HG02970 (cell line): ENCODE results near the gene CFAP100.

Source experiments
- ATAC-seq: cut with Tn5 transposase; IDR thresholded peaks from one replicate; pipeline ENCODE4 v1.9.1; 2021; ENCODE audit warnings: mild to moderate bottlenecking, moderate library complexity, moderate number of reproducible peaks; ENCODE audit not compliant: unreplicated experiment, low FRiP score

Gene CFAP100

DNA sequence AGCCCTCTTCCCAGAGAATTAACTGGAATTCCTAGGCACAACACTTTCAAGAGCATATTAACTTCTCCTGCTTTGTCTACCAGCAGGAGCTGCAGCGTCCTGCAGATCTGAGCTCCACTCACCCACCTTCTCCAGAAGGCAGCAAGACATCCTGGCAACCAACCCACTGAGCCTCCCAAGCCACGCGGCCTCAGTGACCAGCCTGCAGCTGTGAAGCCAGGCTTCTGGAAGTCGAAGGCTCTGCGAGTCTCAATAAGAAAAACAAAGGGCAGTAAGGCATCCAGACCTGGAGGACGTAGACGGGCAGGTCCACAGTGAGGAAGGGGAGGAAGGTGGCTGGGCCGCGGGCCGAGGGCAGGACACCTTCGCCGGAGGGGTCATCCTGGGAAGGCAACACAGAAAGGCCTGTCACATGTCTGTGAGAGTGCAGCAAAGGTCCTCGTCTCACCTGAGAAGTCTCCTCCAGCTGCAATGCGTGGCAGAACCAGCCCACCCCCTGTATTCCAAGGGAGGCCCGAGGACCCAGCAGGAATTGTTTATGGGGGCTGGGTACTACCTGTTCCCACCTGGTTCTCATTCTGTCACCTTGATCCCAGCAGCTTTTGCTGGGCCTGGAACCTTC lies 44.7 kb downstream of the CFAP100 start:
- ATAC-seq: no peak

DNA sequence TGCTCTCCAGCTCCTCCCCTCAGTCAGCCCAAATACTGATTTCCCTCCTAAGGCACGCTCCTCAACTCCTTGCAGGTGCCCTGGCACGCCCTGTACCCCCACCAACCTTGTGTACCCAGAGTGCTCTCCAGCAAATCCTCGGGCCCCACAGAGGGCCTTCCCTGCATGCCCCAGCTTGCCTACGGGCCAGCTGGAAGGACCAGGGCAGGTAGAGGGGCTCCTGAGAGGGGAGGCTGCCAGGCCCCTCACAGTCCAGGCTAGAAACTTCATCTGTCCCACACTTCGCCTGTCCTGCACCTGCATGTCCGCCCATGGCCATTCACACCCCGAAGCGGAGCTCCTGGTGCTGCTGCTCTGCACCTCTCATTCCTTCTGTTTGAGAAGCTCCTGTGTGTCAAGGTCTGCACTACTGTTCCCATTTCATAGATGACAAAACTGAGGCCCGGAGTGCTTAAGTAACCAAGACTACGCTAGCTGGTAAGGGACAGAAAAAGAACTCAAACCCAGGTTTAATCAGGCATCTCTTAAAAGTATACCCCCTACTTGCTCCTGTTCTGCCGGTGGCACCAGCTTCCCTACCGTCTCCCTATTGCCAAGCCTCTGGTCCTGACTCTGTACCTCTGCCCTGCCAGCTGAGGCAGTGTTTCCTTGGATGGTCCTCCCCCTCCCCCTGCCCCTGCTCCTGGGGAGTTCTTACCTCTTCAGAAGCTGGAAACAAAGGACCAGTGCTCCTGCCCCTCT lies 45.4 kb downstream of the CFAP100 start:
- no peak for ATAC-seq

DNA sequence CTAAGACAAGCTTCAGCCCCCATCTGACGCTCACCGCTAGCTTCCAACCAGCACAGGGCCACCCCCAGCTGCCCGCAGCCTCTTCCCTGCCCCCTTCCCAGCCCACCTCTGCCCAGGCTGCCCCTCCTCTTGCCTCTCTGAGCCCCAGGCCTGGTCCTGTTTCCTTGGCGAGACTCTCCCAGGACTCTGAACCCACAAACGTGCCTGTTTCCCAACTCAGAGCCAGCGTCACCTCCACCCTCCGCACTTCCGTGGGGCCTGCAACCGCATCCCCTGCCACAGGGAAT lies 45.9 kb downstream of the CFAP100 start:
- ATAC-seq: no peak

DNA sequence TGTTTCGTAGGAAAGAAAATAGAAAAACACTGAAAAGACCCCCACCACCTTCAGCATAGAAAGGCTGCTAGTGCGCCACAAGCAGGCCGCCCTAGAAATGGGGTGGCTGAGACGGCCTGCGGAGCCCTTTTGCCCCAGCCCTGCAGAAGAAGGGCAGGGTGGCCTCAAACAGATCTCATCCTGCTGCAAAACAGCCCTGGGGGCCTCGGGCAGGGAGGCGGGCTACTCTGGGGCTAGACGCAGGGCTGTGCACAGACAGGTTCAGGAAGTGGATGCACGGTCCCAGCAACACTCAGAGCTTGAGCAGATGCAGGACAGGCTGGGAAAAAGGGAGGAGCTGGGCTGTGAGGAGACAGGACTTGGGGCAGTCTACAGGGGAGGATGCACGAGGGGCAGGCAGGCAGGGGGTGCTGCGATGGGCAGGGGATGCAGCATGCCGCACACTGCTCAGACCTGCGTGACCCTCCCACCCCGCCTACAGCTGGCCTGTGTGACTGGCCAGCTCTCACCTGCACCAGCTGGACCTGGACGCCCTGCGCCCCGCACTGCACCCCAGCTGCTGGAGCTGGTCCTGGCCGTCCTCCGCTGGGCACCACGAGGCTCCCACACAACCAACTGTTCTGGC lies 46.7 kb downstream of the CFAP100 start:
- ATAC-seq: no peak

DNA sequence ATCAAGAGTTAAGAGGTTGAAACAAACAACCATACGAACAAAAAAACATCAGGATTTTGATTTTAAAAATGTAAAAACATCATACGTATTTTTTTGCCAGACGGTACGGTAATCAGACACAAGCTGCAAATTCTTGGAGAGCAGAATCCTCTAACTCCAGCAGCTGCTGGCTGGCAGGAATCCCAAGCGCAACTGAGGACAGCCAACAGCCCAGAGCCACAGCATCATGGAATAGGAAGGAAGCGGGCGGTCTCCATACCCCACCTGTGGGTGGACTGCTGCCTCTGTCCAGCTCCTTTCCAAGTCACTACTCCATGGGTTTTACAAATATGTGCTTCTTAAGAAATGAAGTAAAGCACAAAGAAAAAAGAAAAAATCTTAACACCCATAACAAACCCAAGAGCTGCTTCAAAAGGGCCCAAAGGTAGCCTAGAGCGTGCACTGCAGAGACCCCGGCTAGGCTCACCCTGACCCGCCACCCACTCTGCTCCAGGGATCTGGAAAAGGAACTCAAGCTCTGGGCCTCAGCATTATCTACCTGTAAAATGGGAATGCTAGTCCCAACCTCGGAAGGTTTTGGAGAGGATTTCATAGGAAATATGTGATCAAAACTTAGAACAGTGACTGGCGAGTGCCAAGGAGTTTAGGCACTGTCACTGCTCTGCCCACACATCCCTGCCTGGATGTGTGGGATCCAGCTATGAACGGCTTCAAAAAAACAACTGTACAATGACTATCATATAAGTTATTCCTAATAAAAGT lies 47.6 kb downstream of the CFAP100 start:
- ATAC-seq: no peak

DNA sequence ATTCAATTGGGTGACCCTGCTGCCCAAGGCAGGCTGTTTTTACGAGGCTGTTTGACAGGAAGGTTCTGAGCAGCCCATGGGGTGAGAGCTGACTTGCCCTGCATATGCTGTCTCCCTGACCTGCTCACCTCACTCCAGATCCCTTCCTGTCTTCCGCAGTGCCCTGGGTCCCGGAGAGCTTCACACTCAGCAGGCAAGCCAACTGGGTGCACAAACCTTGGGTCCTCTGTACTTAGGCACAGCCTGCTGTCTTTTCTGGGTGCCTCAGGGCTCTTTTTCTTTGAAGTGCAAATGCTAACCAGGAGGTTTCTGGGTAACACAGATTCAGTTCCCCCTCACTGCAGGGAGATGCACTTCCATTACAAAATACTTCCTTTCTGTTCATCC lies 48.1 kb downstream of the CFAP100 start:
- ATAC-seq: no peak

DNA sequence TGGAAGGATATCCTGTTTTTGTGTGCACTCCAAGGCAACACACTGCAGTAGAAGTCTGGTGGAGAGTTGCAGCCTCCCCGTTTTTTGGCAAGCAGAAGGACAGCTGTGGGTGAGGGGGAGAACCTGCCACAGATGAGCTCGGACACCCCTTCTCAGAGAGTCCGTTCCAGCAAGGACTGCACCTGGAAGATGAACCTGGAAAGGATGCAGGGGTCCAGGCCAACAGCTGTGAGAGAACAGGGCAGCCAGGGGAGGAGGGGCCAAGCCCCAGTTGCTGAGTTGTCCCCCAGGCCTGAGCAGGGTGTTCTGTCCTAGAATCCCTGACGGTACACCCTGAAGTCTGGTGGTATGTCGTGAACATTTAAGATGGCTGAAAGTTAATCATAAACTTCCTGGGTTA lies 50.8 kb downstream of the CFAP100 start:
- no peak for ATAC-seq

DNA sequence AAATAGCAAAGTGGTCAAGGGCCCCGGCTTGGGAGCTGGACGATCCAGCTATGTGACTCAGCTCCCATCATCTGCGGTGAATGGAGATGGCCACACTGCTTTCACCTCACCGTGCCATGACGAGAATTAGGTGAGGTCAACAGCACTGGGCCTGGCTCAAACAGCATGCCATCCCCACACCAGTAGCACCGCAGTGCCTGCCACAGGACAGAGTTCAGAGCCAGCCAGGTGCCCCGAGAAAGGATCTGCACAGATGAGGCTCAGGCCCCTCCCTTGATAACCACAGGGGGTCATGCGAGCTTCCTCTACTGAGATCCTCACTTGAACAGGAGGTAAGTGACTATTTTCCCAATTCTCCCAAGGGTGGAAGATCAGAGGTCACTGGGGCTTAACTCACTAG lies 51.6 kb downstream of the CFAP100 start:
- ATAC-seq: no peak

DNA sequence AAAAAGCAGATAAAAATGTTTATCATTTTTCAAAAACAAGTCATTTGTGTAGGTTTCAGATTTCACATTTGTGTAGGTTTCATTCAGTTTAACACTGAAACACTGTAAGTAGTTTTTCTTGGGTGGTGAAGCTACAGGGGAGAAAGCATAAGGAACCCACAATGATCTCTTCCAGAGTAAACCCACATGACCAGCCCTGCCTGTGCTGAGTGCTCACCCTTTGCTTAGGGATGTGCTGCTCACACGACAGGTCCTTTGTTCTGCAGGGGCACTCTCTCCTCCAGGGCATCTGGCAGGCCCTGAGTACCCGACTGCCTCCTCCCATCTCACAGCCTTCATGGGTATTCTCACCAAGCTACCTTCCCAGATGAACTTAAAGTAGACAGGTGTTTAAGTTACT lies 52.1 kb downstream of the CFAP100 start:
- no peak for ATAC-seq

DNA sequence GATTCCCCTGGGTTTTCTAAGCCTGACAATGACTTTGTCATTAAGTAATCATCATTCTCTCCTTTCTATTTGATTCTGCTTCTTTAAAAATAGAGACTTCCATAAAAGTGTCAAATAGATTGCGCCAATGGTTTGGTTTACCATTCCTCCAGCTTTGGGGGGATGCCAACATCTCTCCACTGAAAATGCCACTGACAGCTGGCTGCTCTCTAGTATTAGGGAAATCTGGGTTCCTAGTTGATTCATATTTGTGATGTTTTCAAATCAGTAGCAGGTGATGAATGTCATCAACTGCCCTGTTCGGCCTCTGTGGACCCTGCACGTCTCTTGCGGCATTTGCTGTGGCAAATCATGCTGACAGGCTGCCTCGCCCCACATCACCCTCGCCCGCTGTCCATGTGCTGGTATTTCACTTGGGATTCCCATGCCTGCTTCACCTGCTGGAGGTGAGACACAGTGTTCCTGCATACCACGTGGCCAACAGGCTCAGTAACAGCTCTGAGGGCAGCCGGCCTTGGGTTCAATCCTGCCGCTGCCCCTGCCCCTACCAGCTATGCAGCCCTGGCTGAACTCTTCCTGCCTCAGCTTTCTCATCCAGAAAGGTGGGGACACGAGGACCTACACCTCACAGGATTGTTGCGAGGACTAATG lies 52.9 kb downstream of the CFAP100 start:
- no peak for ATAC-seq

DNA sequence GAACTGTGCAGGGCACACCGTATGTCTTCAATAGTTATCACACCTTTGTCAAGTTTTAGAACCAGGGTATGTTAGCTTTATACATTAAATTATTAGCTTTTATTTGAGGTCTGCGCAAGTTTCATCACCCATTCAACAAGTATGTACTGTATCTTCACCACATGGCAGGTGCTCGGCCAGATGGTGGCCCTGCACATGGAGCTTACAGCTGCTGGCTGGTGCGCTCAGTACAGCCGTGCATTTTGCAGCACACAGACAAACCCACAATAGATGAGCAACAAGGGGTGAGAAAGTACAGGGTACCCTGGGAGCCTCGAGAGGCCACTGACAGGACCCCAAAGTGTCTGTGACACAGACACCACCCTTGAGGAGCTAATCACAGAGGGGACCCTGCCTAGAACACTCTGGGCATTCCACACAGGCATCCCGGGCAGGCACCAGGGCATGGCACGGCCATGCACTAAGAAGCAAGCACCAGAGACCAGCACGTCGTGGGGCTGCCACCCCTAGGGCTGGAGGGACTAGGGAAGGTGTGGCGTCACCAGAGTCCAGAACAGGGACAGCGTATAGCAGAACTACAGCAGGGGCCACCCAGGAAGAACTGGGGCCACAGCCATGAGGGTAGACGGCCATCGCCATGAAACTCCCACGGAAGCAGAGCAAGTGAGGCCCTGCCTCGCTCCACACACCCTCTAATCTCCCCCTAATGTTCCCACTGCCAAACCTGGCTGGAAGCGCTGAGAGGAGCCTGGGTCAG lies 53.6 kb downstream of the CFAP100 start:
- no peak for ATAC-seq

DNA sequence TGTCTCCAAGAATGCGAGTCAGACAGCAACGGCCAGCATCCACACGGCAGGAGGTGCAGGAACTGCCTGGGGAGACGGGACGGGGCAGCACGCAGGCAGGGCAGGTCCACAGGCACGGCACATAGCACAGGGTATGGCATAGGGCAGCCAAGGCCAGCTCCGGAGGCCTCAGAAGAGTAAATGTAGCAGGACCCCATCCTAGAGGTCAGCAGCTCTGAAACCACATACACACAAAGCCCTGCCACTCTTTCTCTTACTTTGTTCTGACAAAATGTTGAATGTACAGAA lies 54.1 kb downstream of the CFAP100 start:
- ATAC-seq: no peak

DNA sequence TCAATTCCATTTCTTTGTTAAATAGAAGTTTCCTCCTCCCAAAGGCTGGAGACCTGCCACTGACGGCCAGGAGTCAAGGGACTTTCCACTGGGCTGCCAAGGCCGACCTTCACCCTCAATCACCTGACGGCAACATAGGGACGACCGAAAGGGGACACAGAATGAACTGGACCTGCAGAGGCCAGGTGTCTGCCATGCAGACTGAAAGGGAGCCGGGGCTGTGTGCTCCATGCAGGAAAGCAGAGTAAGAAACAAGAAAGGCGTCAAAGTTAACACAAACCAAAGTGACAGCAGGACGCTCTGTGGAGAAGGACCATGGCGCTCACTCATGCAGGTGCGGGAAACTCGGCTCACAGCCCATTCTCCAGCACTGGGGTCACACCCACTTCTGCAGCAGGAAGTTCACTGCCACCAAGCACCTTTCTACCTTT lies 54.9 kb downstream of the CFAP100 start:
- no peak for ATAC-seq

DNA sequence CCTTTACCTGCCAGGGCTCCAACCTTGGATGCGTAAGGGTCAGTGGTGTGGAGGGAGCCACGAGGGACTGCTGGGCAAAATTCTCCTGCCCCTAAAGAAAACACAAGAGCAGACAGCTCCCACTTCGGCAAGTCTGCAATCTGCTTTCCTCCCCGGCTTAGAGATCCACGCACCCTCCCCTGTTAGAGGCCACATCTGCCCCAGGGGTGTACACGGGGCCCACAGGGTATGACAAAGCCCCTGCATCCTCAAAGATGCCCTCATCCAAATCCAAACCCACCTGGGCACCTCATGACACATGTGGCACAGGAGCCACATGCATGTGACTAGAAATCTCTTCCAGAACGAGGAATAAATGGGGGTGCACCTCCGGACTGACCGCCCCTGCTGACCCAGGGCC lies 55.5 kb downstream of the CFAP100 start:
- no peak for ATAC-seq

DNA sequence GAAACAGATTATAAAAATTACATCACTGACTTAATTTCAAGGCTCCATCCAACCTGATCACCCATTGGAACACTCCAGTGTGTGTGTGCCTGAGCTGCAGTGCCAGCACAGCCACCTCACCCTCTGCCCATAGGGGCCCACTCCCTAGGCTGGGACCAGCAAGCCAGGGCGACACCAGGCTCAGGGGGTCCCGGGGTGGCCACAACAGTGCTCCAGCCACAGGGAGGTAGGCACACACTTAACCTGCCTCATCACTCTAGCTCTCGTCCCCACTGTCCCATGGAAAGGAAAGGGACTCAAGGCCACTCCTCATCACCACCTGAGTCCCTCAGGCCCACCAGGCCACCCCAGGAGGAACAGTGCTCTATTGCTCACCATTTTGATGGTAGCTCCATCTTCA lies 56.0 kb downstream of the CFAP100 start:
- no peak for ATAC-seq

DNA sequence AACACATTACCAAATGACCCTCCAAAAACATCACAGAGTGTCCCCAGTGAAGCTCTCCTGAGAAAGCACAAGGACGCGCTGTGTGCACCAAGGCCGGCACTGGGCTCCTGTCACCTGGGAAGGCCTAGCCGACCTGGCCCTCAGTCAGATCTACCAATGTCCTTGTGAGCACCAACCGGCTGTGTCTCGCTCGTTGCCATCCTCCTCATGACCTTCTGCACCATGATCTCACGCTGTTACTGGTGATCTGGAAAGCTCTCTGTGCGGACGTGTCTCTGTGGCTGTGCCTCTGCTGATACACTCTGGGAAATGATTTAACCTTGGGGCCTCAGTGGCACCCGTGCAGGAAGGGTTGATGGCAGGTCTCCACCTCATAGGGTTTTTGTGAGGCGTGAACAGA lies 56.8 kb downstream of the CFAP100 start:
- no peak for ATAC-seq

DNA sequence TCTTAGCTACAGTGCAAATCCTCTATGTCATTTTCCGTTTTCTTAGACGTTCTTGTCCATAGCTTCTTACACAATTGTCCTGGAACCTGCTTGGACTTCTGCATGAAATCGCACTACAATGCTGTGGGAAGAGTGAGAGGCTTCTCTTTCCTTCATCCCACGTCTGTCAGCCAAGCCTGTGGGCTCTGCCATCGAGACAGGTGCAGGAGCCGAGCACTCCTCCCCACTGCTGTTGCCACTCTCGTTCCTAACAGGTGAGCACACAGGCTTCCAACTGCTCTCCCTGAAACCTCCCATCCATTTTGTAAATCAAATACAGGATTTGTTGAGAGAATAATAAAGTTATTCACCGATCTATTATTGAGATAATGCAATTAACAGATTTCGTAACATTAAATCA lies 57.5 kb downstream of the CFAP100 start:
- no peak for ATAC-seq

DNA sequence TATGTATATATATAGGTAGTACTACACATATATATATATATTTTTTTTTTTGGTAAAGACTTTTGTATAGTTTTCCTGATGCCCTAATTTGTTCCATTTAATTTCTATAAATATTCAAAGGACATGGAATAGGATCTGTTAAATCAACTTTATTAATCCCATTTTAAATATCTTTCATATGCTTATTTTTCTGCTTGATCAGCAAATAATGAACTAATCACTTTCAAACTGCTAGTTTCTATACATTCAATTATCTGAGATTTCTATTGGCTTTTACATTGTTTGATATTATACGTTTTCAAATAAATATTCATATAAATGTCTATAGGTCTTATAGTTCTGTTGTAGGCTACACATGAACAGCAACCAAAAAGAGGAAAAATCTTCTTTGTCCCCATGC lies 59.3 kb downstream of the CFAP100 start:
- ATAC-seq: no peak

DNA sequence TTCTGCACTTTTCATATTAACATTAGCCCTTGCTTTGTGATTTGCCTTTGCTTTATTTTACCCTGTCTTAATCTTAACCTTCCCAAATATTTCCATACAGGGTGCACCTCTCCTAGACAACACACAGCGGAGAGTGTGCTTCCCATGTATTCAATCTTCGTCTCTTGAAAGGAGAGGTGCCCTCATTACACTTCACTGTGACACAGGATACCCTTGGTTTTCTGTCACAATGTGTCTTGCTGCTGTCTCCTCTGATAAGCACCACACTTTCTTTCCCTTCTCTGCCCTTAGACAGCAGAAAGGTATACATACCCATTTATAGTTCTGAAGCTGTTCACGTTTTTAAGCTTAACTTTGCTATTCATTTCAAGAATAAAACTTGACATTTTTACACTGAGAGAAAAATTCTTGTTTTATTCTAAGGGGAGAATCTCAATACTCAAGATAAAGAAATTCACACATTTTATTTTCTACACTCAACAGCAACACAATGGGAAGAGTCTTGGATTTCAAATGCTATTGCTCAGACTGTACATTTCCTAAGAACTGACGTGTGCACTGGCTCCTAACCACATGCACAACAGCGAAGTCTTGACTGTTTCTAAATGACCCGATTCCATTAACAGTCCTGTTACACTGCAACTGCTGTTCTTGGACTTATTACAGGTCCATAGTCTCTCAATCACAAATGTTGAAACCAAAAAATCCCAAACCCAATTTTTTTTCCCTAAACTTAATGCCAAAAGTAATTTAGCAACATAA lies 59.9 kb downstream of the CFAP100 start:
- ATAC-seq: no peak

DNA sequence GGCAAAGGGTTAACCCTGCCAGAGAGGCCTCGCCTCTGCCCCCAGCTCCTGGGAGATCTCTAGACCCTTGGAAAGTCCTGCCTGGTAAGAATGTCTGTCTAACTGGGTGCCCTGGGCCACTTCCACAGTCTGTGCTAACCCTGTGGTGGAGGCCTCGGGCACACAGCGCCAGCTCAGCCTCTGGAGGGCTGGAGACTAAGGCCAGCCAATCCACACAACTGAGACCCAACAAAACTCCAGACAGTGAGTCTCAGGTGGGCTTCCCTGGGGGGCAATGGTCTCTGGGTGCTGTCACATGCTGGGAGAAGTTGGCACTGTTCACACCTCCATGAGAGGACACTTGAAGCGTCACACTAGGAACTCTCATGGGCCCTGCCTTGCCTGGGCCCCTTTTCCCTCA lies 61.5 kb downstream of the CFAP100 start:
- no peak for ATAC-seq
